Jurkat, Clone E6-1 (cell line): ENCODE data around the gene CNTNAP2.
"Not testable (repeated sequence)": the region's sequence is repeated elsewhere in the genome, so short reads cannot be mapped to it uniquely, and the experiment has no call there.

ENCODE experiments used
- DNase-seq: peaks from one replicate; pipeline ENCODE4 v3.0.0-alpha.2; 2011; ENCODE audit warnings: low read depth, low spot score
- H3K4me3 ChIP-seq: 2 replicates; pipeline ENCODE4 v1.5.1; 2011; ENCODE audit warnings: mild to moderate bottlenecking, low read length, control low read depth, moderate library complexity

The CNTNAP2 gene

DNA sequence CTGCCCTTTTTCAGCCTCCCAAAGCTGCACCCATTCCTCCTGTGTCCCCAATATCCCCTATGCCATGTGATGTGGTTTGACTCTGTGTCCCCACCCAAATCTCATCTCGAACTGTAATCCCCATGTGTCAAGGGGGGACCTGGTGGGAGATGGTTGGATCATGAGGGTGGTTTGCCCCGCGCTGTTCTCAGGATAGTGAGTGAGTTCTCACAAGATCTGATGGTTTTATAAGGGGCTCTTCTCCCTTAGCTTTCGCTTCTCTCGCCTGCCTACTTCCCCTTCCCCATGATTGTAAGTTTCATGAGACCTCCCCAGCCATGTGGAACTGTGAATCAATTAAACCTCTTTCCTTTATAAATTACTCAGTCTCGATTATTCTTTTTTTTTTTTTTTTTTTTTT, 2185.8 kb downstream of the CNTNAP2 start:
- not testable (repeated sequence) for DNase-seq, H3K4me3 ChIP-seq

DNA sequence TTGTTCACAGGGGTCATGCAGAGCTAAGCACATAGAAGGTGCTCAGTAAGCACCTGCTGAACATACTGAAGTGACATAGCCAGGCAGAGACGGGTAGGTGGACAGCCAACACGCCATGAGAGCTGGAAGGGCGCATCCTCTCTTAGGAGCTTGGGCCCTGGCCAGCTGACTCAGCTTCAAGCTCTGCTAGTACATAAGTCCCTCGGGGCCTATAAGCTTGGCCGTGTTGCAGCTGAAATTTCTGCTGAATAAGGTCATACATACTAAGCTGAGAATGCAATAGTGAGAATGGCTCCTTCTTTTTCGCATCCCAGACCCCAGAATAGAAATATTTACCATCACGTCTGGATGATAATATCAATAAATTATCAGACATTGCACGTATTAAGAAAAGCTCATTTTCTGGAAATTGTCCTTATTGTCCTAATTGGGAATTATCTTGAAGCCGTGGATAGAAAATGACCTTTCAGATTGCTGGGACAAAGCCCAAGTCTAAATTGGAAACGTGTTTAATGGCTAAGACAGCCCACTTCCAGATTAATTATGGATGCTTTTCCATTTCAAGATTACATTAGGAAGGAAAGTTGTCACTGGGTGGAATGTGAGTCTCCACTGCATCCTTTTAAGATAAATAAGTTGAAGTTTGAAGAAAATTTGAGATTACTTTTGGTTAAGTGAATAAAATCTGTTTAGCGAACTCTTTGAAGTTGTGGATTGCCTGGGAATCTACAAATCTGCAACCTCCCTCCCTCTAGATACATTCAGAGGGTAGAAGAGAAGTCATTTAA, 2186.9 kb downstream of the CNTNAP2 start:
- no peak for DNase-seq
- no peak overlapping the region for H3K4me3 ChIP-seq

DNA sequence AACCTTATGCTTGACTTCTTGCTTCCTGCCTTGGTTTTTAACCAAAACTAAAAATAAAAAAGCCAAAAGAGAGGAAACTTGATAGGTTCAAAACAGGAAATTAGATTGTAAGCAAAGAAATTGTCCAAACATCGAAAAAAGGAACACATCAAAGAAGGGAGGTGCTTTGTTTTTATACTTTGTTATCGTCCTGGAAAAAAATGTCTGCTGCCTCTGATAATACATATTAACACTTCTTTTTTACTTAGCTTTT, 2187.4 kb downstream of the CNTNAP2 start:
- no peak overlapping the region for H3K4me3 ChIP-seq
- no peak for DNase-seq

DNA sequence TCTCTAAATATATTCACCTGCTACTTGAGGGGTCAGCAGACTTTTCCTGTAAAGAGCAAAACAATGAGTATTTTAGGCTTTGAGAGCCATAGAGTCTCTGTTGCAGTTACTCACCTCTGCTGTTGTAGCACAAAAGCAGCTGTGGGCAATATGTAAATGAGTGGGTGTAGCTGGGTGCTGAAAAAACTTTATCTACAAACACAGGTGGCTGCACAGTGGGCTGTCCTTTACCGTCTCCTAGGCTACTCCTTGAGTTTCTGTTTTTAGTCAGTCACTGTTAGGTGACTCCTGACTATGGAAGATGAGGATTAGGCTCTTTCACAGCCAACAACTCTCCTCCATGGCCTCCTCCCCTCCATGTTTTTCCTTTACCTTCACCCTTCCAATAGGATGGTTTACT, 2187.9 kb downstream of the CNTNAP2 start:
- no peak overlapping the region for H3K4me3 ChIP-seq

DNA sequence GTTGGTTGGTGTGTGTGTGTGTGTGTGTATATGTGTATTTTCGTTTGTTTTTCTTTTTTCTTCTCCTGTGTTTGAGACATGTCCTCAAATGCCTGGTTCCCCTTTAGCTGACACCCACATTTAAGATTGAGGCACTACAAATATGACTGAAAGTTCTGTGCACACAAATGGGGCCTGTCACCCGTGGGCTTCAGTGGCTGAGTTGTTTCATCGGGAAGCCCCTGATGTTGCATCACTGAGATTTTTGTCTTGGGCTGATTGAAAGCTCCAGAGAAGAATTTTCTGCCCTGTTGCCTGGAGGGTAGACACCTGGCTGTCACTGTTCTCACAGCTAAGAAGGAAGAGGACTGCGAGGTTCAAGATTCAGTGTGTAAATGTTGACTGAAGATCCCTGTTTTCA, 2190.2 kb downstream of the CNTNAP2 start:
- no peak overlapping the region for H3K4me3 ChIP-seq
- DNase-seq: no peak

More for the DNA sequence above, 2187.9 kb downstream of the CNTNAP2 start:
- peak; percentile 3 for DNase-seq

DNA sequence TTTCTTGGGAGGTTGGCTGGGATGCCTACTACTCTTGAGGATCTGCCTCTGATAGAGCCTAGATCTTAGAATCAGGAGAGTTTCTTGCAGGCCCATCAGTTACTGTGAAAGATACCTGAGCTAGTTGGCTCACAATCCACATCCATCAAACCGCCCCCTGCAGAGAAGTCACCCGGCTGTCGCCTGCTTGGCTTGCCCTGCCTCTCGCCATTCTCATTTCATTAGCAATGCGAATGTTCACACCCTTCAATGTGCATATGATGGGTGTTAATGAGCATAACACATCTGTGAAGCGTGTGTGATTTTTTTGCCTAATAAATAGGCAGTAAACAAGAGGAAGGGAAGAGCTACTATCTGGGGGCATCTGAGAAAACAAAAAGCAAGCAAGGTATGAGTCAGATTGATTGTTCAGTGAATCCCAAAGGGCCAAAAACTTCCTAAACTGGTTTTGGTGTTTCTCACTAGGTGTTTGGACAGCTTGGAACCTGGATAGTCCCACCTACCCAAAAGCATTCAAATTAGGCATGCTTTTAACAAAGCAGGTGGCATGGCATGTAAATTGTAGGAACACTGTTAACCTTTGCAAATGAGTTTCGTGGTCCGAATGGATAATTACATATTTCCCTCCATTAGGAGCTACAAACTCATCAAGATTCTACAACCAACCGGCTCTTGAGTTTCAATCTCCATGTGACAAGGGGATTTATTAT, 2201.7 kb downstream of the CNTNAP2 start:
- no peak overlapping the region for H3K4me3 ChIP-seq
- no peak for DNase-seq

DNA sequence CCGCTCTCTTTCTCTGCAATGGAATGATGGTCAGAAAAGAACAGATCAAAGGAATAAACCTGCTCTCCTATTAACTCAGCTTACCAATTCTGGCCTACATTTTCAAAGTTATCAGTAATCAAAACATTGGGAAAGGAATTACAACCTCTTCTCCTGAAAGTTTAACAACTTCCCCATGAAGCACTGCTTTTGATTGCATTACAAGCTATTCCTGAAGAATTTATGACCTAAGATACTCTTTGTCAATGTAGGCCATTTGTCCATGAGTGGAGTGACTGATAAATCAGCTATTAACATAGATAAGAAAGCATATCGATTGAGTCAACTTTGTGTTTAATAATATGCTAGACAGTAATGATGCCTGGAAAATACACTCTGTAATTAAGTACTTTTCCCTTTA, 2202.2 kb downstream of the CNTNAP2 start:
- DNase-seq: no peak
- H3K4me3 ChIP-seq: no peak overlapping the region

DNA sequence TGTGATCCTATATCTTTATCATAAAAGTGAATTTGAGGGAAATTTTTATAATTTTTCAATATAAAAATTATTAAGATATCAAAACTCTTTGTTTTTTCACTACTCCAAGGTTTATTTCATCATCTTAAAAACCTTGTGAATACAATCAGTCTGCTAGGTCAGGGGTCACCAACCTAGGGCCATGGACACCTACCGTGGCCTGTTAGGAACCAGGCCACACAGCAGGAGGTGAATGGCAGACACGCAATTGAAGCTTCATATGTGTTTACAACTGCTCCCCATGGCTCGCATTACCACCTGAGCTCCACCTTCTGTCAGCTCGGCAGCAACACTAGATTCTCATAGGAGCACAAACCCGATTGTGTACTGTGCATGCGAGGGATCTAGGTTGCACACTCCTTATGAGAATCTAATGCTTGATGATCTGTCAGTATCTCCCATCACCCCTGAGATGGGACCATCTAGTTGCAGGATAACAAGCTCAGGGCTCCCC, 2202.8 kb downstream of the CNTNAP2 start:
- no peak for DNase-seq

DNA sequence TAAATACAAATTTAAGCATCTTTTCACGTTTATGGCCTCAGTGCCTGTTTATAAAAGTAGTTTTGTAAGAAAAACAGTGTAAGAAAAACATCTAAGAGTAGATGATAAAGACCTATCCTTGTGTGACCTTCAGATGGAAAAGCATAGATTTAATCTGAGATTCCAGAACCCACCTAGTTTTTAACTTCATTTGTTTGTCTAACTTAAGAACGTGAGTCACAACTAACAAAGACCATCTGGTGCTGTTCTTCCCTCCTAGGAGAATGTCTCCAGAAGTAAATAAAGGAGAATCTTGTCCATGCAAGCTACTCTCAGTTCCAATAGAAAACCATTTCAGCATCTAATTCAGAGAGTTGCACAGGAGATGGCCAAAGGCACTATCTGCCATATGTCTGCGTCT, 2208.6 kb downstream of the CNTNAP2 start:
- DNase-seq: no peak
- H3K4me3 ChIP-seq: no peak overlapping the region

More for the DNA sequence above, 2202.8 kb downstream of the CNTNAP2 start:
- no peak overlapping the region for H3K4me3 ChIP-seq

DNA sequence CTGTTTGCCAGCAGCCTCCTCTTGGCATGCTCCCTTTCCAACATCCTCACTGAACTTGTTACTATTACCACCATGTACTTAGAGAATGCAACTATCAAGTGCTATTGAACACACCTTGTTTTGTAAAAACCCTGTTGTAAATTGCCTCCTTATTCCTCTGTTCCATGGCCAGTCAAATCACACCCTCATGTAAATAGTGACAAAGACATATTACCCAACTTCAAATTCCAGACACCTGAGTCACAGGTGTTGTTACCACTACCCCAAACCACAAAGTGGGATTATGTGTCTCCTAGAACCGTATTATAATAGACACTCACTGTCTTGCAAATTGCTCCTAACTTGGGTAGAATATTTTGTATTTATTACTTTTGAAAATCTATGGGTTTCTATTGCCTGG, 2210.8 kb downstream of the CNTNAP2 start:
- DNase-seq: no peak
- H3K4me3 ChIP-seq: no peak overlapping the region

DNA sequence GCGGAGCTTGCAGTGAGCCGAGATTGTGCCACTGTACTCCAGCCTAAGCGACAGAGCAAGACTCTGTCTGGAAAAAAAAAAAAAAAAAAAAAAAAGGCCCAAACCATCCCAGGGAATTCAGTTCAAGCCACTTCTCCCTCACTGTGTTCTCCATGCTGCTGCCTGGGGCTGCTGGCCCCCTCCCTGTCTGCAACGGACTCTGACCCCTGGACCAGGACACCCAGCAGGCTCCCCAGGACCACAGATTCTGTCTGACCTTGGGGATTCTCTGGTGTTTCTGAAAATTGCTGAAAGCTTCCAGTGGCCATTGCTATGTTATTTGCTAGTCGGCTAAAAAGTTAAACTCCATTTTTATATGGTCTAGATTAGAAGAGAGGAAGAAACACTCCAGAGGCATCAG, 2212.3 kb downstream of the CNTNAP2 start:
- no peak for DNase-seq
- H3K4me3 ChIP-seq: no peak overlapping the region

DNA sequence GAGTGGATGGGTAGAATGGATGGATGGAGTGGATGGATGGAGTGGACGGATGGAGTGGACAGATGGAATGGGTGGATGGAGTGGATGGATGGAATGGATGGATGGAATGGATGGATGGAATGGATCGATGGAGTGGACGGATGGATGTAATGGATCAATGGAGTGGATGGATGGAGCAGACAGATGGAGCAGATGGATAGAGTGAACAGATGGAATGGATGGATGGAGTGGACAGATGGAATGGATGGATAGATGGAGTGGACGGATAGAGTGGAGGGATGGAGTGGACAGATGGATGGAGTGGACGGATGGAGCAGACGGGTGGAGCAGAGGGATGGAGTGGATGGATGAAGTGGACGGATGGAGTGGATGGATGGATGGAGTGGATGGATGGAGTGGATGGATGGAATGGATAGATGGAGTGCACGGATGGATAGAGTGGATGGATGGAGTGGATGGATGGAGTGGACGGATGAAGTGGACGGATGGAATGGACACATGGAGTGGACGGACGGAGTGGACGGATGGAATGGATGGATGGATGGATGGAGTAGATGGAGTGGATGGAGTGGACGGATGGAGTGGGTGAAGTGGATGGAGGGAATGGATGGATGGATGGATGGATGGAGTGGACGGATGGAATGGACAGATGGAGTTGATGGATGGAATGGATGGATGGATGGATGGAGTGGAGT, 2213.7 kb downstream of the CNTNAP2 start:
- no peak for DNase-seq
- no peak overlapping the region for H3K4me3 ChIP-seq

DNA sequence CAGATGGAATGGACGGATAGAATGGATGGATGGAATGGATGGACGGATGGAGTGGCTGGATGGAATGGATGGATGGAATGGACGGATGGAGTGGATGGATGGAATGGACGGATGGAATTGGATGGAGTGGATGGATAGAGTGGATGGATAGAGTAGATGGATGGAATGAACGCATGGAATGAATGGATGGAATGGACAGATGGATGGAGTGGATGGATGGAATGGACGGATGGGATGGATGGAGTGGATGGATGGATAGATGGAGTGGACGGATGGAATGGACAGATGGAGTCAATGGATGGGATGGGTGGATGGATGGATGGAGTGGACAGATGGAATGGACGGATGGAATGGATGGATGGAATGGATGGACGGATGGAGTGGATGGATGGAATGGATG, 2214.2 kb downstream of the CNTNAP2 start:
- no peak for DNase-seq
- H3K4me3 ChIP-seq: no peak overlapping the region

DNA sequence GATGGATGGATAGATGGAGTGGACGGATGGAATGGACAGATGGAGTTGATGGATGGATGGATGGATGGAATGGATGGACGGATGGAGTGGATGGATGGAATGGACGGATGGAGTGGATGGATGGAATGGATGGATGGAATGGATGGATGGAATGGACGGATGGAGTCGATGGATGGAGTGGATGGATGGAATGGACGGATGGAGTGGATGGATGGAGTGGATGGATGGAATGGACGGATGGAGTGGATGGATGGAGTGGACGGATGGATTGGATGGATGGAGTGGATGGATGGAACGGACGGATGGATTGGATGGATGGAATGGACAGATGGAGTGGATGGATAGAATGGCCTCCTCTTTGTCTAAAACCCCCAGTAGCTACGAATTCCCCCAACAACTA, 2214.9 kb downstream of the CNTNAP2 start:
- DNase-seq, H3K4me3 ChIP-seq: not testable (repeated sequence)

DNA sequence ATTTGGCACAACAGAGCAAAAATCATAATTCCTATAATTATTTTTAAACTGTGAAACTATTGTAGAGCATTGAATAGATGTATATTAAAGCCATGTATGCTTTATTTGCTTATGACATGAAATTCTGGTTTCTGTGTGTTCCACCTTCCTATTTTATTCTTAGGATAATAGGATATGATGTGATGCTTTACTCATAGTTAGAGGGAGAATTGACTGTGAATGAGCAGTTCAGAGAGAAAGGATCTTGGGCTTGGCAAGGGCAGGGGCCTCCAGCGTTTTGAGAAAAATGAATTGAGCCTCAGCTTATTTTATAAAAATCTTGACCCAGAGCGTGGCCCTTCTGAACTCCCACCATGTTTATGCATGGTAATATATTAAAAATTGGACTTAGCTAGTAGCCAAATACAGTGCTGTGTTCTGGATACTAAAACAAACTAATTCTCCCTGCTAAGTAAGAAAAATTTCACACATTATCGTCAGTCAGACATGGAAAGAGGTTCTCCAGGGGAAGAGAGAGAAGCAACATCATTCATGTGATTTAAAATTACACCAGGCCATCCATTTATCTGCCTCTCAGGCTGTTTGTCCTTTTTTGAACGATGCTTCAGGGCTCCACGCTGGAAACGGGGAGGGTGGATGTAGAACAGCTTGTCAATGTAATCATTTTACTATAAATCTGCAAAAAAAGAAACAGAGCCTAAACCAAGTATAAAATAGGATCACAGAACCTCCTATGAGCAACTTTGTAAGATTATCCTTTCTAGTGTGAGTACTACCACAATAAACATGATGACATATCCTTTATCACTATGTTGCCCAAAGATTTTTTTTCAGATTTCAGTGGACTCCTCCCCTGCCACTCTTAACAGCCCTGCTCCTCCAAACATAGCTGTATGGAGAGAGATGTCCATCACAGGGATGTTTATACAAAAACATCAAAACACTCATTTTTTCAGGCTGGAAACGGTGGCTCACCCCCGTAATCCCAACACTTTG, 2215.9 kb downstream of the CNTNAP2 start:
- DNase-seq: no peak
- H3K4me3 ChIP-seq: no peak overlapping the region

DNA sequence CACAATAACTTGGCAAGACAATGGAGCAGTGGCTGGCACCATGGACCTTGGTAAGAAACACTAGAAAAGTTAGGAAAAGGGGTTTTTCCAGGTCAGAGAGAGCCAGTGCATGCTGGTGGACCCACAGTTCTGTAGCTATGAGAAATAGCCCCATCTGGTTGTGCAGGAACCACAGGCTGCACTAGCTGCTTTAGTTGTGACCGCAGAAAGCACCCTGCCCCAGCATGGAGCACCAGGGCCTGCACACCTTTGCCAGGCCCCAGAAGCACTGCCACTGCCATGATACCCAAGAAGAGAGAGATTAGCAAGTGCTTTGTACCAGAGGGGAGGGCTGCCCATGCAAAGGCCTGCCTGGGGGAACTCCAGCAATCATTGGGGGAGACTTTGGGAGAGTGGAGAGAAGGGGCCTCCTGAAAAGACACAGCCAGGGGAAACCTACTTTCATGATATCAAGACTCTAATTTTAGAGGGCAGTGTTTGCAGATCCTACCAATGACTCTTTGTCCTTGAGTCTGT, 2217.9 kb downstream of the CNTNAP2 start:
- no peak for DNase-seq
- no peak overlapping the region for H3K4me3 ChIP-seq

DNA sequence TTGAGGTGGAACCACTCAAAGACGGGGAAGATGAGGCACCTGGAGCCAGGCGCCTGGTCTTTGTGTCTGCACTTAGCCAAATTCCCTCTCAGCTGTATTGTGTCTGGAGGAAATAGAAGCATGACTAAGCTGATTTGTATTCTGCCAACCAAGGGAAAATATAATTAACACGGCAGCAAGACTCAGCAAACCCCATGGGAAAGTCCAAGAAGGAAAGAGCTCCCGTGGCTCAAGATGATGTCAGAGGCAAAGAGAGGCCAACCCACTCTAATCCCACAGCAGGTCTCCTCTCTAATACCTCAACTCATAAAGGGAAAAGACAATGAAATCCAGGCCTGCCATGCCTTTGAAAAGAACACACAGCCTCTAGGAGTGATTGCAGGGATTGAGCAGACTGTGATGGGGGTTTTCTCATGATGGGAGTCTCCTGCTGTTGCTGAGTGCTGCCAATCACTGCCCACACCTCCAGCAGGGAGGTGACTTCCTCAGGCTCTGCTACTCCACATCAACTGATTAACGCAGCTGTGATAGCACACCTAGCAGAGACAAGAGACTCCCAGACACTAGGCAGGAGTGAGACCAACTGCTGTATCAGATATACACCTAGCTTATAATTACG, 2218.5 kb downstream of the CNTNAP2 start:
- no peak for DNase-seq

DNA sequence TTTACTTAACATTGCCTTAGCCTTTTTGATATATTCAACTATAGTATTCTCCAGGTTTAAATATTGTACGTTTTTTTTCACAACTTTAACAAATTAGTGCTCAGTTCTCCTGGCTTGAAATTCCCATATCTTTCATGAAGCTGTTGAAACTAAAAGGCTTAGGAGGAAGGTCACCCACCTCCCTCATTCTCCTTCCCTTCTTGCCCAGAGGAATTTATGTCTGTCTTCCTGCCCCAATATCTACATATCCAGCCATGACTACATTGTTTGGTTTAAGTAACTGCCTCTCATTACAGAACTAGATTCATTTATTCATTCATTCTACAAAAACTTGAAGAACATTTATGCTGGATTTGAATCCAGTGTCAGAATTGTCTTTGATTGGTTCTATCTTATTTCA, 2219.2 kb downstream of the CNTNAP2 start:
- H3K4me3 ChIP-seq: no peak overlapping the region
- DNase-seq: no peak

More for the DNA sequence above, 2218.5 kb downstream of the CNTNAP2 start:
- no peak overlapping the region for H3K4me3 ChIP-seq
